HFFc6 (cell line): ENCODE measurements around the gene RAB40C. TPM values are rescaled to one million over a fixed set of nuclear protein-coding genes. Genes with fewer than 3 reads are reported as not detected.

Experiments
- DNase-seq: peaks from one replicate; pipeline ENCODE4 v3.0.0-alpha.2; 2018
- H3K27ac Mint-ChIP-seq: 2 replicates; pipeline ENCODE4 v1.8.0; 2020; ENCODE audit warnings: mild to moderate bottlenecking, mixed read lengths
- H3K27me3 Mint-ChIP-seq: 2 replicates; pipeline ENCODE4 v1.8.0; 2021; ENCODE audit warnings: mild to moderate bottlenecking, moderate library complexity, mixed read lengths; ENCODE audit not compliant: insufficient read depth
- H3K36me3 Mint-ChIP-seq: 2 replicates; pipeline ENCODE4 v1.8.0; 2021; ENCODE audit warnings: low read depth, mixed read lengths
- H3K4me1 Mint-ChIP-seq: 2 replicates; pipeline ENCODE4 v1.8.0; 2020; ENCODE audit warnings: low read depth, mixed read lengths
- H3K4me3 Mint-ChIP-seq: 2 replicates; pipeline ENCODE4 v1.8.0; 2020; ENCODE audit warnings: mild to moderate bottlenecking, moderate library complexity, mixed read lengths
- H3K9me3 Mint-ChIP-seq: 2 replicates; pipeline ENCODE4 v1.8.0; 2020; ENCODE audit warnings: mild to moderate bottlenecking, mixed read lengths
- total RNA-seq, 6 experiments: library from RNA; stranded (reverse); fragmentation: NEBNext Ultra II Directional; extraction: Animal tissue kit (Norgen Biotek cat#: 25700); gene quantifications; 2 replicates in 1 of 6; 3 replicates in 5 of 6; pipeline ENCODE4 v1.2.3, GENCODE V29; 2021
- TF ChIP-seq, protein P1 (sequence below): fragments of 200-600 bp; sonication (generic); IDR thresholded peaks from 2 replicates; pipeline ENCODE4 v1.5.0; 2021; ENCODE audit warnings: antibody characterized with exemption, mild to moderate bottlenecking

RAB40C gene
- total RNA-seq, 6 experiments from 2014 or later: 11.3 to 14.8 (median 12.2) TPM

DNA sequence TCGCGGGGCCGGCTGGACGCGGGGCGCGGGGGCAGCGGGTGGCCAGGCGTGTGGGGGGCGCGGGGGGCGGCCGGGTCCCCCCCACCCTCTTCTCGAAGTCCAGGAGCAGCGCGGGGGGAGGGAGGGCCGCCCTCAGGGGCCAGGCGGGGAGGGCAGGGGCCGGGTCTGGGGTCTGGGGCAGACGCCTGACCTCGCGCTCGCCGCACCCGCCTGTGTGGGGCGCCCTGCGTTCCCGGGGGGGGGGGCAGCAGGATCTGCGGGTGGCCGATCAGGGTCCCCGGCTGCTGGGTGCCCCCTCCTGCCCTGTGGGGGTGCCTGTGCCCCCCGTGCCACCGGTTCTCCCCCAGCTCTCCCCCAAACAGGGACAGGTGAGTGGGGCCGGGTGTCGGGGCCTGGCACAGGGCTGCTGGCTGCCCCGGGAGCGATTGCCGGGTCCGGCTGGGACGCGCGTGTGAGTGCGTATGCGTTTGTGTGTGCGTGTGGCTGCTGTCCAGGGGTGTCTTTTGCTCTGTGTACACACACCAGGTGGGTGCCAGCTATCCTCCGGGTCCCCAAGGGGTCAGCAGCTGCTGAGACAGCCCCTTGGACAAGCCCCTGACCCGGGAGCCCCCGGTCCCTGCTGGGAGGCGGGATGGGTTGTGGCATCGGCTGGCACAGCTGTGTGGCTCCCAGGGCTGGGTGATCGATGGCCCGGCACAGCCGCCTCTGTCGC is 29.0 kb upstream of the RAB40C start:
- no peak for DNase-seq
- no peak overlapping the region for H3K4me3 Mint-ChIP-seq
- H3K9me3 Mint-ChIP-seq: no peaks in the 10 kb centered on the region
- no peaks in the 10 kb centered on the region for H3K4me1 Mint-ChIP-seq
- H3K27ac Mint-ChIP-seq: no peak overlapping the region
- no peaks in the 10 kb centered on the region for H3K36me3 Mint-ChIP-seq
- TF ChIP-seq, protein P1, sequence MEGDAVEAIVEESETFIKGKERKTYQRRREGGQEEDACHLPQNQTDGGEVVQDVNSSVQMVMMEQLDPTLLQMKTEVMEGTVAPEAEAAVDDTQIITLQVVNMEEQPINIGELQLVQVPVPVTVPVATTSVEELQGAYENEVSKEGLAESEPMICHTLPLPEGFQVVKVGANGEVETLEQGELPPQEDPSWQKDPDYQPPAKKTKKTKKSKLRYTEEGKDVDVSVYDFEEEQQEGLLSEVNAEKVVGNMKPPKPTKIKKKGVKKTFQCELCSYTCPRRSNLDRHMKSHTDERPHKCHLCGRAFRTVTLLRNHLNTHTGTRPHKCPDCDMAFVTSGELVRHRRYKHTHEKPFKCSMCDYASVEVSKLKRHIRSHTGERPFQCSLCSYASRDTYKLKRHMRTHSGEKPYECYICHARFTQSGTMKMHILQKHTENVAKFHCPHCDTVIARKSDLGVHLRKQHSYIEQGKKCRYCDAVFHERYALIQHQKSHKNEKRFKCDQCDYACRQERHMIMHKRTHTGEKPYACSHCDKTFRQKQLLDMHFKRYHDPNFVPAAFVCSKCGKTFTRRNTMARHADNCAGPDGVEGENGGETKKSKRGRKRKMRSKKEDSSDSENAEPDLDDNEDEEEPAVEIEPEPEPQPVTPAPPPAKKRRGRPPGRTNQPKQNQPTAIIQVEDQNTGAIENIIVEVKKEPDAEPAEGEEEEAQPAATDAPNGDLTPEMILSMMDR: no peak
- peaks cover 10% of the 10 kb centered on the region for H3K27me3 Mint-ChIP-seq

DNA sequence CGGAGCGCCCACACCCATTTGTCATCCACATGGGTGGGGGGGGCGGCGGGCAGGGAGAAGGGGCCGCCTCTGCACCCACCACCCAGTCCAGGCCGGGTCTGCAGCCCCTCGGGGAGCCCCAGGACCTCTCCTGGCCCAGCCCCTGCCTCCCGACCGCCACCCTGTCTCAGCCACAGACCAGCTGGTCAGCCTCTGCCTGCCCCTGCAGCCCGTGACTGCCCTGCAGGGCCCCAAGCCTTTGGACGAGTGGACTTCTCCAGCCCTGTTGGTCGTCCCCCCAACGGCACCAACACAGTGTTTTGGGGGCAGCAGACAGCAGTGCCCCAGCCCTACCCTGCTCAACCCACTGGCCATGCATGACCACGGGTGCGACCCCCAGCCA is 28.5 kb upstream of the RAB40C start:
- H3K27ac Mint-ChIP-seq: no peak overlapping the region
- H3K9me3 Mint-ChIP-seq: no peaks in the 10 kb centered on the region
- H3K27me3 Mint-ChIP-seq: peaks cover 10% of the 10 kb centered on the region
- H3K36me3 Mint-ChIP-seq: no peaks in the 10 kb centered on the region
- H3K4me3 Mint-ChIP-seq: no peak overlapping the region
- DNase-seq: no peak
- TF ChIP-seq, protein P1: no peak
- no peaks in the 10 kb centered on the region for H3K4me1 Mint-ChIP-seq

DNA sequence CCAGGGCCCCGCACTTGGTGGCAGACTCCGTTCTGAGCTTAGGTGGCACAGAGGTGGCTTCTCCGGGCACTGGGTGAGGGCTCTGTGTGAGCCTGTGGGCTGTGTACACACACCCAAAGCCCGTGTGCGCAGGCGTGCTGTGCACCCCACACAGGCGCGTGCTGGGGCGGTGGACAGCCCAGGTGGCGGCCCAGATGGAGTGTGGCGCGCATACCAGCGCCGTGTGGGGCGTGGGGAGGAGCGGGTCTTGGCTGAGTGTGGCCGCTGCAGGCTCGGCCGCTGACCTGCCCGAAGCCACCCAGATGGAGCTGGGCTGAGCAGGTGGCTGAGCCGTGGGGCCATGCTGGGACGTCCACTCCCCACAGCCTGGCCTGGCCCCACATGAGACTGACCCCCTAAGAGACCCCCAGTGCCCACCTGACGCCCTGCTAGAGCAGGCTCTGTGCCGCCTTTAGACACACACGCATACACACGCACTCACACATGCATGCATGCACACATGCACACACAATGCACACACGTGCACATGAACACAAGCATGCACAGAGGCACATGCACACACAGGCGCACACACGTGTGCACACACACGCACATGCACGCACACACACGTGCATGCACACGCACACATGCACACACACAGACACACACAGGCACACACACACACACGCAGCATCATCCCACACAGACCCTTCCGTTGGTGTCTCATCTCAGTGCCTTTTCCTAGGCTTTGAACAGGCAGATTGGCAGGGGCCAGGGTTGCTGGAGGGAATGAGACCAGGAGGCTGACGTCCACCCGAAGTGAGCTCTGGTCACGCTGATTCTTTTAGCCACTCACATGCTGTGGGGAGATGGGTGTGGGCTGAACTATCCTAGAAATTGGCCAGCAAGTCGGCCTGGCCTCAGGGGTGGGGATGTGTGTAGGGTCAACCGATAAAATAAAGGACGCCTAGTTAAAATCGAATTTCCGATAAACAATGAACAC is 27.6 kb upstream of the RAB40C start:
- H3K36me3 Mint-ChIP-seq: no peaks in the 10 kb centered on the region
- H3K27ac Mint-ChIP-seq: no peak overlapping the region
- H3K27me3 Mint-ChIP-seq: peaks cover 10% of the 10 kb centered on the region
- no peaks in the 10 kb centered on the region for H3K9me3 Mint-ChIP-seq
- no peaks in the 10 kb centered on the region for H3K4me1 Mint-ChIP-seq
- DNase-seq: no peak
- TF ChIP-seq, protein P1: no peak
- no peak overlapping the region for H3K4me3 Mint-ChIP-seq

DNA sequence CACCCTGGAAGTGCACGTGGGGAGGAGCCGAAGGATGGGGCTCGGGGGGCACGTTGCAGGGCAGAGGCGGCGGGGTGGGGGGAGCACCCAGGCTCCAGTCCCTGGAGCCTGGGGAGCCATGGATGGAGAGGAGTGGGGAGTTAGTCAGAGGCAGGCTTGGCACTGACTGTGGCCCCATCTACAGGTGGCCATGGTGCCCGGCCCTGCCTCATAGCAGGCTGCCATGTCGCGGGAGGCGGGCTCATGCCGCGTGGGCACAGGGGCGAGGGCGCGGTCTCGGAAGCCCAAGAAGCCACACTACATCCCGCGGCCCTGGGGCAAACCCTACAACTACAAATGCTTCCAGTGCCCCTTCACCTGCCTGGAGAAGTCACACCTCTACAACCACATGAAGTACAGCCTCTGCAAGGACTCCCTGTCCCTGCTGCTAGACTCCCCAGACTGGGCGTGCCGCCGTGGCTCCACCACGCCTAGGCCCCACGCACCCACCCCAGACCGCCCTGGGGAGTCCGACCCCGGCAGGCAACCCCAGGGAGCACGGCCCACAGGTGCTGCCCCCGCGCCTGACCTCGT is 26.7 kb upstream of the RAB40C start:
- H3K4me1 Mint-ChIP-seq: no peaks in the 10 kb centered on the region
- H3K27ac Mint-ChIP-seq: no peak overlapping the region
- peaks cover 10% of the 10 kb centered on the region for H3K27me3 Mint-ChIP-seq
- H3K4me3 Mint-ChIP-seq: no peak overlapping the region
- no peak for DNase-seq
- H3K9me3 Mint-ChIP-seq: no peaks in the 10 kb centered on the region
- TF ChIP-seq, protein P1: no peak
- H3K36me3 Mint-ChIP-seq: no peaks in the 10 kb centered on the region

DNA sequence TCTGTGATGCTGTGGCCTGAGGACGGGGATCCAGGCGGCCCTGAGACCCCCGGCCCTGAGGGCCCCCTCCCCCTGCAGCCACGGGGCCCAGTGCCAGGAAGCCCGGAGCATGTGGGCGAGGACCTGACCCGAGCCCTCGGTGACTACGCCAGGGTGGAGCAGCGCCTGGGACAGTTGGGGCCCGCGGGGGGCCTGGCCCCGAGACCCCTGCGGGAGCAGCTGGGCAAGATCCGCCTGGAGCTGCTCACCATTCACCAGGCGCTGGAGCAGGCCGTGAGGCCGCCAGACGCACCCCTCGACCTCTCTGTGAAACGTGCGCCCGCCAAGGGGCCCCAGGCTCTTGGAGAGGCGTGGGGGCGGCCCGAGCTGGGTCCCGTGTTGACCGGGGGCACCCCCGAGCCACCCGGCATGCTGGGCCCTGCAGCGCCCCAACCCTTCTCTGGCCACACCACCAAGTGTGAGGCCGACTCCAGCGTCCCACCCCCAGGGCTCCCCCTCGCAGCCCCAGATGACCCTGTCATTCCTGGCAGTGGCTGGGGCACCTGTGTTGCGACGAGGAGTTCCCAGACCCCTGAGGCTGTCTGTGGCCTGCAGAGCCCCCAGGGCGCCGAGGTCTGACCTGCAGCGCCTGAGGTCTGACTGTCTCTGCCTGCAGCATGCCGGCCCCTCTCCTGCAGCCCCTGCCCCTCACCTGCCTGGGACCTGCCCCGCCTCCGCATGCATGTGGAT is 25.0 kb upstream of the RAB40C start:
- no peaks in the 10 kb centered on the region for H3K9me3 Mint-ChIP-seq
- no peak overlapping the region for H3K27ac Mint-ChIP-seq
- no peaks in the 10 kb centered on the region for H3K36me3 Mint-ChIP-seq
- peaks cover 8% of the 10 kb centered on the region for H3K4me1 Mint-ChIP-seq
- peaks cover 3% of the 10 kb centered on the region for H3K27me3 Mint-ChIP-seq
- no peak overlapping the region for H3K4me3 Mint-ChIP-seq
- DNase-seq: no peak
- TF ChIP-seq, protein P1: no peak
